Umbilical cord (tissue), 2 donors: ENCODE data around the gene AFF3. TPM values are rescaled to one million over a fixed set of nuclear protein-coding genes. Genes with fewer than 3 reads are reported as not detected.

Experiments
- DNase-seq: peaks from one replicate; pipeline ENCODE4 v3.0.0-alpha.2; 2015; ENCODE audit warnings: low spot score
- total RNA-seq: library from RNA; depleted of rRNA; stranded (reverse); fragments of >200 nt; gene quantifications from one replicate; pipeline ENCODE4 v1.2.3, GENCODE V29; 2014; ENCODE audit warnings: low replicate concordance; ENCODE audit not compliant: insufficient read depth

The AFF3 gene
- total RNA-seq, 1 donor from 2014 or later = 22.1 TPM

- no peak for DNase-seq
These were observed 528.4 kb downstream of the AFF3 start for GRCh38 chr2:99613980-99614379.

GRCh38 chr2:99611786-99612185, 530.6 kb downstream of the AFF3 start:
- no peak for DNase-seq

DNA sequence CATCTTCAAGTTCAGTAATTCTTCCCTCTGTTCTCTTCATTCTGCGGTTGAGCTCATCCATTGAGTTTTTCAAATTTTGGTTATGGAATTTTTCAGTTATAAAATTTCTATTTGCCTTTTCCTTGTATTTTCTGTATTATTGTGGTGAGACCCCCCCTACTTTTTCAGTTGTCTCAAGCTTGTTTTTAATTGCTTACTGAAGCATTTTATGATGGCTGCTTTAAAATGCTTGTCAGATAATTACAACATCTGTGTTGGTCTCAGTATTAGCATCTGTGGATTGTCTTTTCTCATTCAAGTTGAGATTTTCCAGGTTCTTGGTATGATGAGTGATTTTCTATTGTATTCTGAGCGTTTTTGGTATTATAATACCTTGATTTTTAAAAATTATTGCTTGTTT, 531.4 kb downstream of the AFF3 start:
- no peak for DNase-seq

GRCh38 chr2:99609851-99610381, 532.5 kb downstream of the AFF3 start:
- DNase-seq = no peak

DNA sequence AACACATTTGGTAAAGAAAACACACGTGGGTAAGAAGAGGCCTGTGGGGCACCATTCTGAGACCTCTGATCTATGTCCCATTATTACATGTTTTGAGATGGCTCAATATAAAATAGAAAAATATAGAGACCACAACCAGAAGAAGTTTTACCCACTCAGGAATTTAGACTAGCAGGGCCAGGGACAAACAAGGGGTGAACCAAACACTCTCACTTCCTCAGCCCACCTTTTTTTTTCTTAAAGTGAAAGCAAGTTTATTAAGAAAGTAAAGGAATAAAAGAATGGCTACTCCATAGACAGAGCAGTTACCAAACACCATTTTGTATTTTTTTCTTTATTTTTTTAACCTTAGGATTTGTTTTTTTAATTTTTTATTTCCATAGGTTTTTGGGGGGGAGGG, 533.5 kb downstream of the AFF3 start:
- DNase-seq = no peak

DNA sequence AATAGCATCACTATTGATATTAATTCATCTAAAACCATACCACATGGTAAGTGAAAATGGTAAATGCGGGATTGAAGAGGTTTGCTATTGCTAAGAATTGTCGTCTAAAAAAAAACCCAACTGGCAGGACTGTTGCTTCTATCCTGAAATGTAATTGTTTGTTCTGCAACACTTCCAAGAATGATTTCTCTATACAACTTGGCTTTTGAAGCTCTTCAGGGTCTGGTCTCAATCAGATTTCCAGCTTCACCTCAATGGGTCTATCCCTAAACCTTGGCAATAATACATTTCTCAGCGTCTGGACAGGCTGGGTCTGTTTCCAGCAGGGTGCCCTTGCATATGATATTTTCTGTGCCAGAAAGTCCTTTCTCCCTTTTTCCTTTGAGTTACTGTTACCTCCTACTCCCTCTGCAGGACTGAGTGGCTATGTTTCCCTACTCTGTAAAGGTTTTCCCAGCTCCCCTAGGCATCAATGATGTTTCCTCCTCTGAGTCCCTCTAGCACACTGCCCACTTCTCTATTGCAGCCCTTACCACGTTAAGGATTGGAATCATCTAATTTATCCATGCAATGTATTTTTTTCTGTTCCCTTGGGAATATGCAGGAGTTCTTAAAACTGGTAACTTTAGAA, 534.4 kb downstream of the AFF3 start:
- no peak for DNase-seq

DNA sequence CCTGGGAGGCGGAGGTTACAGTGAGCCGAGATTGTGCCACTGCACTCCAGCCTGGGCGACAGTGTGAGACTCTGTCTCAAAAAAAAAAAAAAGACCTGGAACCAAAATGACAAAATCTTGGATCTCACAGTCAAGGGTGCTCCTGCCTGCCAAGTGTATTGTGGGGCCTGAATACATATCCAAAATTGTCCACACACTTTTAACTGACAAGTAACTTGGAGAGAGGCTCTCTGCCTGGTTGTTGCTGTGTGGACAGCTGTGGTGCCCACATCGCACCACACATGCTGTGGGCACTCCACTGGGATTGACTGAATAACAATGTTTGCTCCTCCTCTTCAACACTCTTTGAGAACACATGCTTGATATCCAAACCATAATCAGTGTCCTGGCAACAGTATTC, 534.9 kb downstream of the AFF3 start:
- DNase-seq = no peak

- DNase-seq = peak; percentile 38
These were observed 537.4 kb downstream of the AFF3 start for GRCh38 chr2:99605036-99605435.

- DNase-seq = peak; percentile 44
These were observed 539.9 kb downstream of the AFF3 start for GRCh38 chr2:99602476-99602875.

DNA sequence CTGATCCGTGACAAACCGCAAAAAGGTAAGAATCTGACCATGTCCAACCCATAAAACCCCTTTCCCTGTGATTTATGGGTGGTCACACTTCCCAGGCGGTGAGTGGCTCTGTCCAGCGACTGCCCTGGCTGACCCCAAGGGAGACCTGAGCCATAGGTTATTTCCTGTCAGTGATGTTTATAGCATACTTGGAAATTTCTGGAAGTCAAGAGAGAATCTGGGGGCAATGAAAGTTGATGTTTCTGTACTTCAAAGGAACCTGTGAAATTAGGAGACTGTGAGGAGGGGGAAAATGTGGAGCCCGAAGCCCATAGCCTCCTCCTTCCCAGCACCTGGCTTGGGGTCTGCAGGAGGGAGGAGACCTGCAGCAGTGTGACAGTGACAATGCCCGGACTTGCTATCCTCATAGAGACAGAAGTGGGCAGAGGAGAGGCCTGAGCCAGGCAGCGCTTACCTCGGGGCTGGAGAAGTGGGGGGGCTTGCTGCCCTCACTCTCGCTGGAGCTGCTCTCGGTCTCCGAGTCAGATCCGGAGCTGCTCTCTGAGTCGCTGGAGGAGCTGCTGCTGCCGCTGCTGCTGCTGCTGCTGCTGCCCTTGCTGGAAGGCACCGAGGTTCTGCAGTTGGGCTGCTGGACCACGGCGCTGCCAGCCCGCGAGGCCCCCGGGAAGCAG, 541.3 kb downstream of the AFF3 start:
- peak; percentile 22 for DNase-seq

DNA sequence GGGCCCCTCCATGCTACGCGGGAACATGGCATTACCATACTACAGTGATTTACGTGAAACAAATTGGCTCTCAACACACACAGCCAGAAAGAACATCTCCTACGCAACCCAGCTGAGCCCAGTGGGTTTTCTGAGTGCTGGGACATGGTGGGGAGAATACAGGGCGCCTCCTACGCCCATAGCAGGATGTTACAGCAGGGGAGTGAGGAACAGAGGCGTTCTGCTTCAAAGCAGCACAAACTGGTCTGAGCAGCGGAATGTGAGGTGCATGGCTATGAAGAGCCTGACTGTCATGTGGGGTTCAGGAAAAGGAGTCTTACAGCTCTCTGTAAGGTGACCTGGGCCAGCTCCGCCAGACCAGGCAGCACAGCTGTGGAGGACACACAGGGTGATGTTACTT, 543.9 kb downstream of the AFF3 start:
- no peak for DNase-seq

GRCh38 chr2:99597616-99598015, 544.8 kb downstream of the AFF3 start:
- DNase-seq = peak; percentile 32

- DNase-seq = no peak
These were observed 547.0 kb downstream of the AFF3 start for GRCh38 chr2:99595373-99595772.

DNA sequence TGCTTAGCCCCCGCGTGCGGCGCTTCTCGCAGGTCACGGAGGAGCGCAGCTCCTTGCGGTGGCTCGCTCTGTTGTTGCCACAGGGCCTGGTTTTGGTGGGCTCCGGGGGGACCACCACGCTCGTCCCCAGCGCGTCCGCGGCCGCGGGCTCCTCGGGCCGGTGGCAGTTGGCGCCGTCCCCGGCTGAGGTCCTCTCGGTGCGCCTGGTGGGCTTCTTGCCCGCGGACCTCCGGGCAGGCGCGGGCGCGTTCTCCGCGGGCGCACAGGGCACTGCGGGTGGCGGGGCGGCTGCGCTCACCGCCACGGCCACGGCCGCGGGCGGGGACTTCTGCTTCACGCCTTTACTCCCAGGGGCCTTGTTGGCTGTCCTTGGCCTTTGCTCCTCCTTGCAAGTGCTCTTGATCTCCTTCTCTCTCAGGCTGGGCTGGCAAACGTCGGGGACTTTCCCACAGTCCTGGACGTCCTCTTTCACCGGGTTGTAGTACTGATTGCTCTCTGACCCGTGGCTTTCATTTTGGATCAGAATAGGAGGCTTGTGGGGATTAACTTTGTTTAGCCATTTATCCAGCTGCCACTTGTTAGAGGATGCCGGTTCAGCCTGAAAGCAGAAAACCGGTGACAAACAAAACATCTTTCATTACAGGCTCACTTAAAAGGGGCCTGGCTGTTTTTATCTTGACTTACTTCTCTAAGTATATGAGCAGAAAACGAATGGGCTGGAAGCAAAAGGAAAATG, 548.5 kb downstream of the AFF3 start:
- DNase-seq = no peak

DNA sequence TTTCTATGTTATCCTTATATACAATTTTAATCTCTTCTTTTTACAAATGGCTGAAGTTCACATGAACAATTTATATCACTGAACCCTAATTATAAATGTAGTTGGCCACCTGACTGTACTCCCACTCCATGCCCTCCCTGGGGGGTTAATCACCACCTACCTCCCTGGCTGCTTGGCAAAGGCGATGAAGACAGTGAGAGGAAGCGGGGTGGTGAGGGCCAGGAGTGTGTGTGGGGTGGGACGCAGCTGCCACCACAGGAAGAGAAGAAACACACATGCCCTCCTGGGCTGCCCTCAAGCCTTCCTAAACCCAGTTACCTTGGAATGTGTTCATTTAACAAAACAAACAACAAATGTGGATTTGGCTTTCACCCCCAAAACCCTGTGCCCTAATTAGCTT, 565.6 kb downstream of the AFF3 start:
- no peak for DNase-seq

DNA sequence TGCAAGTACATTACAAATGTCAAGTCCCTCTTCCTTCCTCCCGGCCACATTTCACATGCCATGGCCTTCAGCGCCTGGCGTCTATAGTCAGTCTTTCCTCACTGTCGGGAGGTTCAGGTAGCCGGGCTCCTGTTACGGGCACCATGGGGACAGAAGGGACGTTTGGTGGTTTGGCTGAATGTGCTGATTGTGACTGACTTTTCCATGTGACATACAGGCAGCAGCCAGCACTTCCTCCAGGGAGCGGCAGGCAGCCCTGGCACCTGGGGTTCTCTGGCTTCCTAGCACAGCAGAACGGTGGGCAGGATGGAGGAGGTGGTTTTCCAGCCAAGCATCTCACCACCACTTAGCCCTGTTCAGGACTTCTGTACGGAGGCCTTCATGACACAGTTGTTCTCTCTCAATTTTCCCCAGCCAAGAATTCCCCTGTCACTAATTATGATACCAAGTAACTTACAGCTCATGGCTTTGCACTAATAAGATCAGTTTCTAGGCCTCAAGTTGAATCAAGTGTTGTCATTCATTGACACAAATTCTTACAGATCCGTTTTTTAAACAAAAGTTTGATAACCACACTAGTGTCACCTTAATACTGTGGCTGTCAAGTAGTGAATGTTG, 568.6 kb downstream of the AFF3 start:
- DNase-seq = no peak

- no peak for DNase-seq
These were observed 569.8 kb downstream of the AFF3 start for GRCh38 chr2:99572373-99573164.

DNA sequence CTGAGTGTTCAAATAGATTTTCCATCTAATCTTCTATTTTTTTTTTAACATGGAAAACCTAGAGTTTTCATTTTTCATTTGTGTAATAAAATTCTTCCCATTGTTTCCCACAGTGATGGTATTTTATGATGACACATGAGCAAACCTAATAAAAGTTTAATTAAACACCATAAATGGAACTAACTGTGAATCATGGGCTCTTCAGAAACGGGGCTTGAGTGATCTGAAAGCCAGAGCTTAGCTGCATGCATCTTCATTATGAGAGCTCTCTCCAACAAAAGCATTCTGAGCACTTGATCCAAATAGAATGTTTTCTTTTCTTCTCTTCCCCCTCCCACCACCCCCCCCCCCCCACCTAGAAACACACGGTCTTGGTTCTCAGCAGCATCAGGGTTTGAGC, 570.4 kb downstream of the AFF3 start:
- DNase-seq = no peak

- DNase-seq = no peak
These were observed 570.9 kb downstream of the AFF3 start for GRCh38 chr2:99571533-99571932.

DNA sequence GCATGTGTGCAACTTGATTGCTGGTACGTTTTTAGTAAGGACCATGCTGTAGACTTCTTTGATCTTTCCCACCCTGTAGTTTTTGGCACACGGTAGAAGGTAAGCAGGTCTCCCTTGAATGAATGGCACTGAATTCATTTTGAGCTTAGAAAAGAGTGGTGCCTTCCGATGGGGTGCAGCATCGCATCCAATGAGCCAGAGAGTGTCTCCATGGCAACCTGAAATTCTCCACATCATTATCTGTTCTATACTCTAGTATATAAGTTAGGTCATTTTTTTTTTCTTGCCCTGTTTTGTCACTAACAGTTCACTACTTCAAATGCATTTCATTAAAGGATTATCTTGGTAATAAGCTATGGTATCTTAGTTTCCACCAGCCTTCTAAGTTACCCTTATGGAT, 571.4 kb downstream of the AFF3 start:
- no peak for DNase-seq

DNA sequence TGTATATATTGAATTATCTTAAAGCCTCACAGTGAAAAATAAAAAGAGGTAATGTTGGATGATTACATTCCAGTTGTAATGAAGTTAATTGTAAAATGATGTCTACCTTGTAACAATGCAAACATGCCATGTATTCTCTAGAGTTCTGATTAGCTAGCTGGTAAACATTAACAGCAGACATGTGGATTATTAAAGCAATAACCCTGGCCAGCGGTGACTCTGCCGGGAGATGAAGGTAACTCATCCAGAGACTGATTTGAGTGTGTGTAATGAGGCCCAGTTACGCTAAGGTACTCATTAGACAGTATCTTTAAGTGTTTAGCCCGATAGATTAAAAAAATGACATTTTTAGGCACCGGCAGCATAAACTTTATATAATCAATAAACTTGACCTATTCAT, 573.0 kb downstream of the AFF3 start:
- DNase-seq = no peak
